Measurements from ENCODE around the gene HDAC10.
A peak's percentile ranks its signal among the peaks of the same experiment; 100 is the strongest.

HDAC10 gene, protein sequence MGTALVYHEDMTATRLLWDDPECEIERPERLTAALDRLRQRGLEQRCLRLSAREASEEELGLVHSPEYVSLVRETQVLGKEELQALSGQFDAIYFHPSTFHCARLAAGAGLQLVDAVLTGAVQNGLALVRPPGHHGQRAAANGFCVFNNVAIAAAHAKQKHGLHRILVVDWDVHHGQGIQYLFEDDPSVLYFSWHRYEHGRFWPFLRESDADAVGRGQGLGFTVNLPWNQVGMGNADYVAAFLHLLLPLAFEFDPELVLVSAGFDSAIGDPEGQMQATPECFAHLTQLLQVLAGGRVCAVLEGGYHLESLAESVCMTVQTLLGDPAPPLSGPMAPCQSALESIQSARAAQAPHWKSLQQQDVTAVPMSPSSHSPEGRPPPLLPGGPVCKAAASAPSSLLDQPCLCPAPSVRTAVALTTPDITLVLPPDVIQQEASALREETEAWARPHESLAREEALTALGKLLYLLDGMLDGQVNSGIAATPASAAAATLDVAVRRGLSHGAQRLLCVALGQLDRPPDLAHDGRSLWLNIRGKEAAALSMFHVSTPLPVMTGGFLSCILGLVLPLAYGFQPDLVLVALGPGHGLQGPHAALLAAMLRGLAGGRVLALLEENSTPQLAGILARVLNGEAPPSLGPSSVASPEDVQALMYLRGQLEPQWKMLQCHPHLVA

DNA sequence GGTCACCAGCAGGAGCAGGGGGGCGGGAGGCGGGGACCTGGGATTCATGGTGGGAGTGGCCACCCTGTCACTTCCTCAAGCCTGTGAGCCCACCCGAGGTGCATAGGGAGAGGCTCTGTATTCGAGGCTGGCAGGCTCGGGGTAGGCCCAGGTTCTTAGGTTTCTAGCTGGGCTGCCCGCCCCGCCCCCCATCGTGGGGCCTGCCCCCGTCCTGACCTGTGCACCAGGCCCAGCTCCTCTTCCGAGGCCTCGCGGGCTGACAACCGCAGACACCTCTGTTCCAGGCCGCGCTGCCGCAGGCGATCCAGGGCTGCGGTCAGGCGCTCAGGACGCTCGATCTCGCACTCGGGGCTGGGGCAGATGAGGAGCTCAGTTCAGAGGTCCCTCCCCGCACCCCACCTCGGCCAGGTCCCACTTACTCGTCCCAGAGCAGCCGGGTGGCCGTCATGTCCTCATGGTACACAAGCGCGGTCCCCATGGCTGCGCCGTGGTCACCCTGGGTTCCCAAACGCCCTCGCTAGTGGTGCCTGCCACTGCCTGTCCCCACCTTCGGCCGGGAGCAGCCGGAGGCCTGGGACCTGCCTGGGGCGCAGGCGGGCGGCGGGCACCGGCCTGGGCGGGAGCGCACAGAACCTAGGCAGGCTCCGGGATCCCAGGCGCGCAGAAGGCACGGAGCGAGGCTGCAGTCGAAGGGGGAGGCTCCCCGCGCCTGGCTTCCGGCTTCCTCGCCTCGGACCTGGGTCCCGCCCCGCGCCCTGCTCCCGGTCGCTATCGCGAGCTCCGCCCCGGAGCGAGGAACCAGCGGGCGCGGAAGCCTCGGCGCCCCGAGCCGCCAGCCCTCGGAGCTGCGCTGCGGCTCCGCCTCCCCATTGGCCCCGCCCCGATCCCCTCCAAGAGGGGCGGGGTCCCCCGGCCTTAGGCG lies at the start of gene HDAC10:
Gene HDAC10 (minus strand): TSS at position 711 of the 922 bp plus-strand sequence. CDS start 233 bp downstream, at position 478.
- no peak for TF ChIP-seq EZH2phosphoT487 (IDR thresholded peaks at IDR 0.05; ENCODE audit: low read depth)
- TF ChIP-seq, protein P1, sequence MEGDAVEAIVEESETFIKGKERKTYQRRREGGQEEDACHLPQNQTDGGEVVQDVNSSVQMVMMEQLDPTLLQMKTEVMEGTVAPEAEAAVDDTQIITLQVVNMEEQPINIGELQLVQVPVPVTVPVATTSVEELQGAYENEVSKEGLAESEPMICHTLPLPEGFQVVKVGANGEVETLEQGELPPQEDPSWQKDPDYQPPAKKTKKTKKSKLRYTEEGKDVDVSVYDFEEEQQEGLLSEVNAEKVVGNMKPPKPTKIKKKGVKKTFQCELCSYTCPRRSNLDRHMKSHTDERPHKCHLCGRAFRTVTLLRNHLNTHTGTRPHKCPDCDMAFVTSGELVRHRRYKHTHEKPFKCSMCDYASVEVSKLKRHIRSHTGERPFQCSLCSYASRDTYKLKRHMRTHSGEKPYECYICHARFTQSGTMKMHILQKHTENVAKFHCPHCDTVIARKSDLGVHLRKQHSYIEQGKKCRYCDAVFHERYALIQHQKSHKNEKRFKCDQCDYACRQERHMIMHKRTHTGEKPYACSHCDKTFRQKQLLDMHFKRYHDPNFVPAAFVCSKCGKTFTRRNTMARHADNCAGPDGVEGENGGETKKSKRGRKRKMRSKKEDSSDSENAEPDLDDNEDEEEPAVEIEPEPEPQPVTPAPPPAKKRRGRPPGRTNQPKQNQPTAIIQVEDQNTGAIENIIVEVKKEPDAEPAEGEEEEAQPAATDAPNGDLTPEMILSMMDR (IDR thresholded peaks at IDR 0.05; ENCODE audit: low read depth, low read length), result no peak
- Histone ChIP-seq H3K36me3 (replicated peaks; ENCODE audit: low read depth, low read length) (no peaks in the 10 kb centered on the region), H3K4me1 (ENCODE audit: low read length) (peaks cover 18% of the 10 kb centered on the region; the same call in 1 of the 2 replicates), H3K27me3 (ENCODE audit: low read depth, low read length) (no peaks in the 10 kb centered on the region), H3K4me2 (ENCODE audit: low read length) (peak within 1 kb of the TSS; percentile 79), H3K9me3 (ENCODE audit: insufficient read depth, low read length) (no peaks in the 10 kb centered on the region), H3K4me3 (ENCODE audit: low read length) (peak within 1 kb of the TSS; percentile 98), H4K20me1 (ENCODE audit: insufficient read depth, low read length) (no peaks in the 10 kb centered on the region), H3K9ac (ENCODE audit: low read length) (peak within 1 kb of the TSS; percentile 86), H3K79me2 (ENCODE audit: low read length) (peaks cover 5% of the 10 kb centered on the region), H3K27ac (ENCODE audit: low read length) (peak within 1 kb of the TSS; percentile 53), H2AFZ (ENCODE audit: low read depth, low read length) (no peak within 1 kb of the TSS)

DNA sequence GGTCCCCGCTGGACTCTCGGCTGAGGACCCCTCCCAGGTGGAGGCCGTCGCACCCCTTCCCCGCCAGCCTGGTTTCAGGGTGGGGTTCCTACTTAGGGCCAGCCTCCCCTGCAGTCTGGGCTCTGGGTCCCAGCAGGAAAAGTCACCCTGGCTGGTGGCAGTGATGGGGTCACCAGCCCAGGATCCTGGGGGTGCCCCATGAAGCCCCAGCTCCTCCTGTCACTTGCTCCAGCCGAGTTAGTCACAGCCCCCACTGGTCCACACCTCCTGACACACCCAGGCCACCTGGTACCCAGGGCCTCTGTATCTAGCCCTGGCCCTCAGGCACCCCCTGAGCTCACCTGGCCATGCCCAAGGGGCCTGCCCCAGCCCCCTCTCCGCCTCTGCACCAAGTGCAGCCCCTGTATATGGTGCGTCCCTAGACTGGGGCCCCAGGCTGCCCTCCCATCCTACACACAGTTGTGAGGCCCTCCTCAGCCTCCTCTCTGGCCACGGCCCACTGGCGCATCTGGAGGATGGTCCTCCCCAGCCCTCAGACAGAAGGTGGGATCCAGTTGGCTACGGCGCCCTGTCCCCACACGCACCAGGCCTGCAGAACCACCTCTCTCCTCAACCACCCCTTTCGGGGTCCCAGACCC lies 49.7 kb upstream of the HDAC10 start:
- no peaks in the 10 kb centered on the region for H3K9me3 ChIP-seq (ENCODE audit: insufficient read depth, low read length)
- H3K9ac ChIP-seq (ENCODE audit: low read length), result no peak overlapping the region
- H3K79me2 ChIP-seq (ENCODE audit: low read length), result peaks cover 85% of the 10 kb centered on the region
- H3K36me3 ChIP-seq (replicated peaks; ENCODE audit: low read depth, low read length), result no peaks in the 10 kb centered on the region
- H3K4me3 ChIP-seq (ENCODE audit: low read length), result no peak overlapping the region
- no peaks in the 10 kb centered on the region for H3K27me3 ChIP-seq (ENCODE audit: low read depth, low read length)
- peaks cover 40% of the 10 kb centered on the region for H3K4me1 ChIP-seq (ENCODE audit: low read length)
- H3K4me2 ChIP-seq (ENCODE audit: low read length), result no peak overlapping the region
- H2AFZ ChIP-seq (ENCODE audit: low read depth, low read length), result no peak overlapping the region
- no peak overlapping the region for H3K27ac ChIP-seq (ENCODE audit: low read length)
- peaks cover 56% of the 10 kb centered on the region for H4K20me1 ChIP-seq (ENCODE audit: insufficient read depth, low read length)
- TF ChIP-seq EZH2phosphoT487 (IDR thresholded peaks at IDR 0.05; ENCODE audit: low read depth), result no peak
- TF ChIP-seq, protein P1 (IDR thresholded peaks at IDR 0.05; ENCODE audit: low read depth, low read length), result no peak

DNA sequence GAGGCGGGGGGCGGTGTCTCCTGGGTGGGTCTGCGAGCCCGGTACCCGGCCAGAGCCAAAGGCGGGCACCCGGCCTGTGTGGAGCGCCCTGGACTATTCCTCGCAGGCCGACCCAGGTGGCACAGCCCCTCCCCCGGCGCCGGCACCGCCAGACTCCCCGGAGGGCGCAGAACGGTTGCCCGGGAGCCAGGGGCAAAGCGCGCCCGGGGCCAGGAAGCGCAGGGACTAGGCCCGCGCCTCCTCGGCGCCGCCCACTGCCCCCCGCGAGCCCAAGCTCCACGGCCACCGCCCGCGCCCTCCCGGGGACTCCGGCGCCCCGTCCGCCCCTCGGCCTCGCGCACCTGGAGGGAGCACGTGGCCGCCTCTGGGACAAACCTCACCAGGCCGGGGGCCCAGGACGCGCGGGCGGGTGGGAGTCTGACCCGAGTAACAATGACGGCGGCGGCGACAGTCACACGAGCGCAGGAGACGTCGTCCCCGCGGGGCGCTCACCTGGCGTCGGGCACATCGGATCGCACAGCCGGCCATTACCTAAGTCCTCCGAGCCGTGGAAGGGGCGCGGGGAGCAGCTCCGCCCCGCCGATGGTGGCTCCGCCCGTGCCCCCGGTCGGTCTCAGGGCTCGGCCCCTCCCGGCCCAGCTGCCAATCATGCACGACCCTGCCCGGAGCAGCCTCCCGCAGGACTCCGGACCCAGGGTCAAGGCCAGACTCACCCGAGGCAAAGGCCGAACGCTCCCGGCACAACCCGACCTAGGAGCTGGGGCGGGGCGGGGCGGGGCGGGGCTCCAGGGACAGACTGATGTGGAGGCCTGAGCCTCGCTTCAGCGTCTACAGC lies 48.9 kb upstream of the HDAC10 start:
- no peak overlapping the region for H3K4me2 ChIP-seq (ENCODE audit: low read length)
- H3K79me2 ChIP-seq (ENCODE audit: low read length), result peaks cover 83% of the 10 kb centered on the region
- no peak overlapping the region for H2AFZ ChIP-seq (ENCODE audit: low read depth, low read length)
- peaks cover 61% of the 10 kb centered on the region for H4K20me1 ChIP-seq (ENCODE audit: insufficient read depth, low read length)
- TF ChIP-seq, protein P1 (IDR thresholded peaks at IDR 0.05; ENCODE audit: low read depth, low read length), result no peak
- no peak for TF ChIP-seq EZH2phosphoT487 (IDR thresholded peaks at IDR 0.05; ENCODE audit: low read depth)
- no peak overlapping the region for H3K9ac ChIP-seq (ENCODE audit: low read length)
- no peak overlapping the region for H3K27ac ChIP-seq (ENCODE audit: low read length)
- no peak overlapping the region for H3K4me3 ChIP-seq (ENCODE audit: low read length)
- peaks cover 33% of the 10 kb centered on the region for H3K4me1 ChIP-seq (ENCODE audit: low read length)
- H3K9me3 ChIP-seq (ENCODE audit: insufficient read depth, low read length), result no peaks in the 10 kb centered on the region
- H3K36me3 ChIP-seq (replicated peaks; ENCODE audit: low read depth, low read length), result no peaks in the 10 kb centered on the region
- no peaks in the 10 kb centered on the region for H3K27me3 ChIP-seq (ENCODE audit: low read depth, low read length)

Measured in OCI-LY3 (cell line).